SU-DHL-6 (cell line): Measurements from ENCODE around the gene NOS1.

Experiments
- H2AFZ ChIP-seq: fragments of 200-600 bp; sonication (generic); 2 replicates; pipeline ENCODE4 v1.6.1; 2014; ENCODE audit warnings: low read depth, mild to moderate bottlenecking, moderate library complexity, mixed read lengths, antibody characterized with exemption, low read length; ENCODE audit not compliant: severe bottlenecking
- H3F3A ChIP-seq: fragments of 200-600 bp; shearing (Covaris generic); 2 replicates; pipeline ENCODE4 v1.6.0; 2016; ENCODE audit warnings: antibody characterized with exemption, mild to moderate bottlenecking; ENCODE audit not compliant: insufficient read depth
- H3K27ac ChIP-seq: fragments of 200-600 bp; sonication (generic); 2 replicates; pipeline ENCODE4 v1.5.1; 2016; ENCODE audit warnings: low read depth, mild to moderate bottlenecking, low read length, moderate library complexity, mixed read lengths
- H3K27me3 ChIP-seq: fragments of 200-600 bp; sonication (generic), shearing (Covaris generic); 2 replicates; pipeline ENCODE4 v1.6.0; 2014; ENCODE audit warnings: mild to moderate bottlenecking, low read length
- H3K36me3 ChIP-seq: fragments of 200-600 bp; sonication (generic); 2 replicates; pipeline ENCODE4 v1.6.1; 2014; ENCODE audit warnings: mild to moderate bottlenecking, low read length, mixed read lengths
- H3K4me2 ChIP-seq: fragments of 300-600, 200-600 bp; shearing (Covaris generic), sonication (generic); 2 replicates; pipeline ENCODE4 v1.6.0; 2014; ENCODE audit warnings: low read length, low read depth, mild to moderate bottlenecking; ENCODE audit not compliant: poor library complexity, severe bottlenecking
- H3K4me3 ChIP-seq: fragments of 200-600 bp; sonication (generic); 2 replicates; pipeline ENCODE4 v1.5.1; 2014; ENCODE audit warnings: antibody characterized with exemption, low read length, mild to moderate bottlenecking, mixed read lengths; ENCODE audit not compliant: insufficient read depth, poor library complexity, severe bottlenecking
- H3K79me2 ChIP-seq: fragments of 200-600 bp; sonication (generic); 2 replicates; pipeline ENCODE4 v1.6.1; 2014; ENCODE audit warnings: mild to moderate bottlenecking, low read length, moderate library complexity; ENCODE audit not compliant: insufficient read depth
- H3K9ac ChIP-seq: fragments of 200-600 bp; sonication (generic); 2 replicates; pipeline ENCODE4 v1.7.0; 2014; ENCODE audit warnings: mild to moderate bottlenecking, low read length
- H3K9me2 ChIP-seq: fragments of 200-600 bp; sonication (generic); replicated peaks from 2 replicates; pipeline ENCODE4 v1.6.1; 2014; ENCODE audit warnings: low read length; ENCODE audit not compliant: insufficient read depth
- H3K9me3 ChIP-seq: fragments of 200-600 bp; sonication (generic); 2 replicates; pipeline ENCODE4 v1.6.1; 2014; ENCODE audit warnings: low read length, mixed read lengths; ENCODE audit not compliant: insufficient read depth
- H4K20me1 ChIP-seq: fragments of 200-600 bp; sonication (generic); 2 replicates; pipeline ENCODE4 v1.6.1; 2014; ENCODE audit warnings: low read depth, mild to moderate bottlenecking, antibody characterized with exemption, low read length, moderate library complexity, mixed read lengths
- EZH2phosphoT487 ChIP-seq: fragments of 200-600 bp; sonication (generic), shearing (Covaris generic); conservative IDR thresholded peaks from 2 replicates; pipeline ENCODE4 v1.6.1; 2018; ENCODE audit warnings: mild to moderate bottlenecking, antibody characterized with exemption, low read length, moderate library complexity, mixed read lengths
- TF ChIP-seq, protein P1 (sequence below): fragments of 200-600 bp; sonication (generic); IDR thresholded peaks from one replicate; pipeline ENCODE4 v1.5.1; 2017; ENCODE audit warnings: antibody characterized with exemption, mild to moderate bottlenecking, low read length, moderate library complexity; ENCODE audit not compliant: insufficient read depth, poor library complexity, severe bottlenecking

The NOS1 gene

DNA sequence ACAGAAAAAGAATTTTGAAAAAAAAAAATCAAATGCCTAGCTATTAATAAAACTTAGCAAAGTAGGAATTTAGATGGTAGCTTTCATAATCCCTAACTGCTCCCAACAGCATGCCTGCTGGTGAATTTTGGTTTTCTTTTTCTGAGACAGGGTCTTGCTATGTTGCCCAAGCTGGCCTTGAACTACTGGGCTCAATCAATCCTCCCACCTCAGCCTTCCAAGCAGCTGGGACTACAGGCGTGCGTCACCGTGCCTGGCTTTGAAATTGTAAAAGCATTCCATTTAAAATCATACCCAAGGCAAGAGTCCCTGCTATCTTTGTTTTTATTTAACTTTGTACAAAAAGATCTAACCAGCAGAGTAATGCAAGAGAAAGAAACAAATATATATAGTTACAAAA lies 191.9 kb downstream of the NOS1 start:
- H4K20me1 ChIP-seq, result no peaks in the 10 kb centered on the region
- no peaks in the 10 kb centered on the region for H3K79me2 ChIP-seq
- no peaks in the 10 kb centered on the region for H3F3A ChIP-seq
- H3K9me2 ChIP-seq, result no peaks in the 10 kb centered on the region
- no peak overlapping the region for H3K9ac ChIP-seq
- H3K27me3 ChIP-seq, result no peaks in the 10 kb centered on the region
- no peak overlapping the region for H3K27ac ChIP-seq
- H3K4me3 ChIP-seq, result no peak overlapping the region
- no peak overlapping the region for H3K4me2 ChIP-seq
- peaks cover 36% of the 10 kb centered on the region; the same call in 1 of the 2 replicates for H3K36me3 ChIP-seq
- H3K9me3 ChIP-seq, result no peaks in the 10 kb centered on the region
- TF ChIP-seq EZH2phosphoT487, result no peak
- TF ChIP-seq, protein P1, sequence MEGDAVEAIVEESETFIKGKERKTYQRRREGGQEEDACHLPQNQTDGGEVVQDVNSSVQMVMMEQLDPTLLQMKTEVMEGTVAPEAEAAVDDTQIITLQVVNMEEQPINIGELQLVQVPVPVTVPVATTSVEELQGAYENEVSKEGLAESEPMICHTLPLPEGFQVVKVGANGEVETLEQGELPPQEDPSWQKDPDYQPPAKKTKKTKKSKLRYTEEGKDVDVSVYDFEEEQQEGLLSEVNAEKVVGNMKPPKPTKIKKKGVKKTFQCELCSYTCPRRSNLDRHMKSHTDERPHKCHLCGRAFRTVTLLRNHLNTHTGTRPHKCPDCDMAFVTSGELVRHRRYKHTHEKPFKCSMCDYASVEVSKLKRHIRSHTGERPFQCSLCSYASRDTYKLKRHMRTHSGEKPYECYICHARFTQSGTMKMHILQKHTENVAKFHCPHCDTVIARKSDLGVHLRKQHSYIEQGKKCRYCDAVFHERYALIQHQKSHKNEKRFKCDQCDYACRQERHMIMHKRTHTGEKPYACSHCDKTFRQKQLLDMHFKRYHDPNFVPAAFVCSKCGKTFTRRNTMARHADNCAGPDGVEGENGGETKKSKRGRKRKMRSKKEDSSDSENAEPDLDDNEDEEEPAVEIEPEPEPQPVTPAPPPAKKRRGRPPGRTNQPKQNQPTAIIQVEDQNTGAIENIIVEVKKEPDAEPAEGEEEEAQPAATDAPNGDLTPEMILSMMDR, result no peak
- no peak overlapping the region for H2AFZ ChIP-seq

DNA sequence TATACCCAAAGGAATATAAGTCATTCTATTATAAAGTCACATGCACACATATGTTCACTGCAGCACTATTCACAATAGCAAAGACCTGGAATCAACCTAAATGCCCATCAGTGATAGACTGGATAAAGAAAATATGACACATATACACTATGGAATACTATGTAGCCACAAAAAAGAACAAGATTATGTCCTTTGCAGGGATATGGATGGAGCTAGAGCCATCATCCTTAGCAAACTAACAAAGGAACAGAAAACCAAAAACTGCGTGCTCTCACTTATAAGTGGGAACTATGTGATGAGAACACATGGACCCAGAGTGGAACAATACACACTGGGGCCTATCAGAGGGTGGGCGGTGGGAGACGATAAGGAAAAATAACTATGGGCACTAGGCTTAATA lies 192.4 kb downstream of the NOS1 start:
- no peaks in the 10 kb centered on the region for H3K9me3 ChIP-seq
- no peaks in the 10 kb centered on the region for H3K79me2 ChIP-seq
- H3F3A ChIP-seq, result no peaks in the 10 kb centered on the region
- H3K36me3 ChIP-seq, result peaks cover 30% of the 10 kb centered on the region; the same call in 1 of the 2 replicates
- H4K20me1 ChIP-seq, result no peaks in the 10 kb centered on the region
- H3K27me3 ChIP-seq, result no peaks in the 10 kb centered on the region
- no peak overlapping the region for H2AFZ ChIP-seq
- no peak overlapping the region for H3K4me3 ChIP-seq
- H3K4me2 ChIP-seq, result no peak overlapping the region
- H3K27ac ChIP-seq, result no peak overlapping the region
- no peaks in the 10 kb centered on the region for H3K9me2 ChIP-seq
- H3K9ac ChIP-seq, result no peak overlapping the region
- TF ChIP-seq, protein P1, result no peak
- no peak for TF ChIP-seq EZH2phosphoT487

DNA sequence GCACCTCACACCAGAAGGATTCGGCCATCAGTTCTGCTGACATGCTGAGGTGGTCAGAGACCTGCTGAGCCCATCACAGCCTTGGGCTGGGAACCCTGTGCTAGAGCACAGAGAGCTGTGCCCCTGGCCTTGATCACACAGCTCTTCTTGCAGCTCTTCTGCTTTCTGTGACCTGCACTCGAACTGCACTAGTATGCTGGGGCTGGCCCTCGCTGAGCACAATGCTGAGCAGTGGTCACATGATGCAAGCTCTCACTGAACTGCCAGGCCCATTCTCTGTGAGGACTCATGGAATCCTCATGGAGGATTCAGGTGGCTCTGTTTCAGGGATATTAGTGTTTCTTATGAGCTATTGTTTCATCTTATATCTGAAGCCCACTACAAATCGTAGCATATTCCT lies 193.7 kb downstream of the NOS1 start:
- Histone ChIP-seq H3K9me3 (no peaks in the 10 kb centered on the region), H3K4me2 (no peak overlapping the region), H3F3A (no peaks in the 10 kb centered on the region), H2AFZ (no peak overlapping the region), H3K27me3 (no peaks in the 10 kb centered on the region), H3K4me3 (no peak overlapping the region), H3K27ac (no peak overlapping the region), H3K9me2 (no peaks in the 10 kb centered on the region), H3K9ac (no peak overlapping the region), H4K20me1 (no peaks in the 10 kb centered on the region), H3K36me3 (peaks cover 24% of the 10 kb centered on the region; the same call in 1 of the 2 replicates), H3K79me2 (no peaks in the 10 kb centered on the region)
- TF ChIP-seq, protein P1, result no peak
- TF ChIP-seq EZH2phosphoT487, result no peak

- Histone ChIP-seq H3K27ac (no peak overlapping the region), H3K27me3 (no peaks in the 10 kb centered on the region)
Measured at GRCh38 chr12:117166107-117166506, 195.3 kb downstream of the NOS1 start.

More at GRCh38 chr12:117166107-117166506, 195.3 kb downstream of the NOS1 start:
- no peaks in the 10 kb centered on the region for H3K9me3 ChIP-seq
- TF ChIP-seq, protein P1, result no peak
- TF ChIP-seq EZH2phosphoT487, result no peak
- no peak overlapping the region for H3K4me3 ChIP-seq
- peaks cover 21% of the 10 kb centered on the region; the same call in 1 of the 2 replicates for H3K36me3 ChIP-seq
- H3F3A ChIP-seq, result no peaks in the 10 kb centered on the region
- H2AFZ ChIP-seq, result no peak overlapping the region
- H3K9me2 ChIP-seq, result no peaks in the 10 kb centered on the region
- H4K20me1 ChIP-seq, result no peaks in the 10 kb centered on the region
- H3K4me2 ChIP-seq, result no peak overlapping the region
- no peak overlapping the region for H3K9ac ChIP-seq
- no peaks in the 10 kb centered on the region for H3K79me2 ChIP-seq
